GM19463 (cell line): ENCODE data around the gene AP2A2.

Experiments used
- ATAC-seq: cut with Tn5 transposase; IDR thresholded peaks from one replicate; pipeline ENCODE4 v1.9.1; 2021; ENCODE audit warnings: mild to moderate bottlenecking, moderate library complexity; ENCODE audit not compliant: unreplicated experiment

The AP2A2 gene

DNA sequence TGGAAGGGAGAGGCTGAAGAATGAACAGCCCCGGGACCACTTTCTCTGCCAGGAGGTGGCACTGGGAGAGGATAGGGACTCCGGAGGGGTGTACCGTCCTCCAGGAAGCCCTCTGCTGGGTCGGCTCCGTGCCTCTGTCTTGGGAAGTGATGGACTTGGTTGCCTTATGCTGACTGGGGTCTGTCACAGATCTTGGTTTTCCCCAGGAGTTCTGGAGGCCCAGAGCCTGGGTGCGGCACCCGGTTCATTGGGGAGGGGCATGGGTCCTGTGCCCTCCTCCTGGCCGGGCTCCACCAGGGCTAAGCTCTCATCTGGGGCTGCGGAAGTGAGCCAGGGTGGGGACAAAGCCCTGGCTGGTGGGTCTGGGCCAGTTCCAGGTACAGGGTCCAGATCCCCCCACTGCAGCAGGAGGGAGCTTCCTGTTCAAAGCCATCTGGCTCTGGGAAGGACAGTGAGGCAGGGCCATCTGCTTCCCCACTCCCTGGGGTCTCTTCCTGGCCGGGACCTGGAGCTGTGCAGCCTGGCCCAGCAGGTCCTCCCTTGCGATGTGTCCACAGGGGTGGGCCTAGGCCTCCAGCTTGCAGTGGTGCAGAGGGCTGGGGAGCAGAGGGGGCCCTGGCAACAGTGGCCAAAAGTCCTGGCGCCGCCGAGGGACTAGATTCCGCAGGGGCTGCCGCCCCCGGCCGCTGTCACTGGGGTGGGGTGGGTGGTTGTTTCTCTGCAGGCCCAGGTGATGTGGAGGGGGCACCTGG, 1.1 kb upstream of the AP2A2 start:
- no peak for ATAC-seq

DNA sequence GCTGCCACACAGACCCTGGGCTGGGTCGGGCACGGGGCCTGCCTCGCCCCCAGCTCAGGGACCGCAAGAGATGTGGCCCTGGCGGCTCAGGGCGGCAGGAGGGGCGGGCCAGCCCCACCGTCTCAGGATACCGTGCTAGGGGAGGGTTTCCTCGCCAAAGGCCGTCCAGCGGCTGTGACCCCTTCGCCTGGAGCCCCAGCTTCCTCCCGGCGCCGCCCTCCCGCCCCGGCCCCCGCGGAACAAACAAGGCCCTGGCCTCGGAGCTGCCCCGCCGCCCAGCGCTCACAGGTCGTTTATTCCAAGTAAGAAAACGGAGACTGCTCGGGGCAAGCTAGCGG, 543 bp upstream of the AP2A2 start:
- no peak for ATAC-seq

DNA sequence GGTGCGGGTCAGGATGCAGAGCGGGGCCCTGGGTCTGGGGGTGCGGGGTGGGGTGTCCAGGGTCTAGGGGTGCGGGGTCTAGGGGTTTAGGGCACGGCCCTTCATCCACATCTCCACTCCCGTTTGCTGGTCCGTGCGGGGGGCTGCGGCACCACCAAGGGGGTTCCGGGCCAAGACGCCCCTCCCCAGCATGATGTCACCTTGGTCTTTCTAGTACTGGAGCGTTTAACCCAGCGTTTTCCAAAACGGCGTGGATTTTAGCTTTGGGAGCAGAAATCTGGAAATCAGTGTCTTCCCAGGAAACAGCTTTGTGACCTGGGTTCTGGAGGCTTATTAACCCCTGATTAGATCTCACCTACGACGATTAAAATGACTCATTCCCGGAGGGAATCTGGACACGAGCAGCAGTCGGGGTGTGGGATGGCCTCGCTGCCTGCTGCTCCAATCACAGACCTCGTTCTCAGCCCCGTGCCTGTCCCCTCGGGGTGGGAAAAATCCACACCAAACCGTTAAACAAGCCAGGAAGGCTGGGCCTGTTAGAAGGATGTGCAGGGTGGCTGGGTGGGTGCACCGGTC, 759 bp downstream of the AP2A2 start:
- no peak for ATAC-seq

DNA sequence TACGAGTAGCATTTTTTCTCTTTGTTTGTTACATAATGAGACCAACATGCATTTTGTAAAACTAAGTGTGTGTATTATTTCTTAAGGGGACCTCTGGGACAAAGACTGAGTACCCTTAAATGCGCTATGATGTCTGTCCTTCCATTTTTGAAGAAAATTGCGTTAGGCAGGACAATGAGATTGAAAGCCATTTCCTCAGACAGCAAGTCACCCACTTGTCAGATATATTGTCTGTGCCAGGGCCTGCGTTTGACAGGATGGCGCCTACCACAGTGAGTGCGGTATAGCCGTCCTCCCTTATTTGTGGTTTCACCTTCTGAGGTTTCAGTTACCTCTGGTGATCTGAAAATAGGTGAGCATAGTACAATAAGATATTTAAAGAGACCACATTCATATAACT, 2.2 kb downstream of the AP2A2 start:
- no peak for ATAC-seq

DNA sequence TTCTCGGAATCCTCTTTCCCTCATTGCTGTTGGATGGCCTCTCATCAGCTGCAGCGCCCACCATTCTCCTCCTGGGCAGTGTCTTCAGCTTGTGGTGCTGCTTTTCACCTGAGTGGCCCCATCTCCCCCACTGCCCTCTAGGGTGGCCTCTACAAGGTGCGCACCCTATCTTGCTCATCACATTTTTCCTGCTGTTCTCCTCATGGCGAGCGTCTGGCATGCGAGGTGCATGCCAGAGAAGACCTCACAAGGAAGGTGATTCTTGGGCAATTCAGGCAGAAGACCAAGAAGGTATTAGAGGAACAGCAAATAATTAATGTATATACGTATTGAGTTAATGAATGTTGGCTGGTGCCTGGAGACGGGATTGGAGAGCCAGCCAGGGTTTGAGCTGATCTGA, 3.1 kb downstream of the AP2A2 start:
- no peak for ATAC-seq

DNA sequence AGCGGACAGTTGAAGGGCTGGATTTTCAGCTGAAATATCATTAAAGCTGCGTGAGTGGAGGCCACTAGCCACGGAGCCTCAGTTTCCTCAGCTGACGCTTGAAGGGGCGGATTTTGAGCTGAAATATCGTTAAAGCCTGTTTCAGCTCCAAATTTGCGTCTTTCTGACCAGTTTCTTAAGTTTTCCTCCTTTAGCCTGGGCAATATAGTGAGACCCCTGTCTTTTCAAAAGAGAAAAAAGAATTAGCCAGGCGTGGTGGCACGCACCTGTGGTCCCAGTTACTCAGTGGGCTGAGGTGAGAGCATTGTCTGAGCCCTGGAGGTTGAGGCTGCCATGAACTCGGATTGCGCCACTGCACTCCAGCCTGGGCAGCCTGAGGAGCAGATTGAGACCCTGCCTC, 3.7 kb downstream of the AP2A2 start:
- no peak for ATAC-seq

DNA sequence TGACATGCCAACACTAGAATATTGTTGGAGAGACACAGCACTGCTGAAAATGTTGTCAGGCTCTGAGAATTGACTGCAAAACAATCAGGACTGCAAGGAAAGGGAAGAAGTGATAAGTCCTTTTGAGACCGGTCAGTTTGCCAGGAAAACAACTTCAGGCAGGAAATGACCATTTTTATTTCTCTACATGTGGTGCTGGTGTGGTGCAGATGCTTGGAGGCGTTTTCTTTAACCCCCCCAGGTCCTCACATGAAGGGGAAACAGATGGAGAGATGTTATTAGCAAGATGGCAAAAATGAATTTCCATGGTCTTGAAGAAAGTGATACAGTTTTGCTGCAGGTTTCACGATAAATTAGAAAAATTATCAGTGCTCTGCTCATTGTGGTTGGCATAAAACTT, 5.7 kb downstream of the AP2A2 start:
- ATAC-seq: no peak

DNA sequence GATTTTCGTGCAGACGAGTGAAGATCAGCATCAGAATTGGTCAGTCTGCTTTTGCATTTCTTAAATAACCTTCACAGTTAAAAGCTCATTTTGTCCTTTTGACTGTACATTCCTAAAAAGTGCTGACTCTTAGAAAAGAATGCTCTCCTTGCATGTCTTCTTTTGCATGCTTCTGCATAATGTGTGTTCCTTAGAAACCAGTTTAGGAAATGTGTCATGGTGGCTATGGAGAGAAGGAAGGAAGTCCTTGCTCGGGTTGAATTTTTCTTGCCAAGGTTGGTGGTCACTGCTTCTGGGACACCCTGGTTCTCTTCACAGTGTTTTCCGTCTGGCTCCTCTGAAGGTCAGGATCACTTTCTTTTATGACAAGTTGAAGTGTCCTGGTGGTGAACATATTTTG, 6.8 kb downstream of the AP2A2 start:
- ATAC-seq: no peak

DNA sequence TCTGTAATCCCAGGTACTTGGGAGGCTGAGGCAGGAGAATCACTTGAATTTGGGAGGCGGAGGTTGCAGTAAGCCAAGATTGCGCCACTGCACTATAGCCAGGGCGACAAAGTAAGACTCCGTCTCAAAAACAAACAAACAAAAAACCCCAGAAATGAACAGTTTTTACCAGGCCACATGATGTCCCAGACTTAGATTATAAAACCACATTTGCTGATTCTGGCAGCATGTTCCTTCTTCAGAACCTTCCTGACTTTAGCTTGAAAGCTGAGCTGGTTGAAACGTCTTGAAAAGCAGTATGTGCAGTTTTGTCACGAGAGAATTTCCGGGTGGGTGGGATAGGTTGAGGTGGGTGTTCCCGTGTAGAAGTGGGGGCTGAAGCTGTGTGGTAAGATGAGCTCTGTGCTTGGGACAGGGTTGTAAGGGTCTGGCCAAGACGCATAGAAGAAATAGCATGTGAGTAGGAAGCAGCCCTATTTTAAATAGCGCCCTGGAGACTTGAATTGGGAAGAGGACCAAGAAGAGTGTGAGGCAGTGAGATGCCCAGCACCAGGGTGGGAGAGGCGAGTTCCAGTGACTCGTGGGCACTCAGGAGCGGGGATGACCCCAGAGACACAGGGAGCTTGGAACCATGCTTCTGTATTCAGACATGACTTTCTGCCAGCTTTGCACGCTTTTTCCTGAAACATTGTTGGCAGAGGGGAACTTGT, 7.6 kb downstream of the AP2A2 start:
- no peak for ATAC-seq

DNA sequence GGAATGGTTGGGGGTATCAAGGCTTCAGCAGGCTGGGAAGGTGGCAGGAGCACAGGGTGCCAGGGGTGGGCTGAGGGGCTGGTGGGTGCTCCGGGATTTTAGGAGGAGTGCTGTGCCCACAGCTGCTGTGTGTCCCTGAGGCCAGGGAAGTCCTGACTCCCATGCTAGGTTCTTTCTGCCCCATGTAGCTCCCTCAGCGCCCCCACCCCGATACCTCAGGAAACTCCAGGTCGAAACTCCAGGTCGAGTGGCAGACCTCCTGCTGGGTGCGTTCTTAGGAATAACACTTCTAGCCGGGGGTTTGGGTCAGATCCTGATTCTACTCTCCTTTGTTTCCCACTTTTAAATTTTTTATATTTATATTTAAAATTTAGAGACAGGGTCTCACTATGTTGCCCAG, 8.3 kb downstream of the AP2A2 start:
- ATAC-seq: no peak

DNA sequence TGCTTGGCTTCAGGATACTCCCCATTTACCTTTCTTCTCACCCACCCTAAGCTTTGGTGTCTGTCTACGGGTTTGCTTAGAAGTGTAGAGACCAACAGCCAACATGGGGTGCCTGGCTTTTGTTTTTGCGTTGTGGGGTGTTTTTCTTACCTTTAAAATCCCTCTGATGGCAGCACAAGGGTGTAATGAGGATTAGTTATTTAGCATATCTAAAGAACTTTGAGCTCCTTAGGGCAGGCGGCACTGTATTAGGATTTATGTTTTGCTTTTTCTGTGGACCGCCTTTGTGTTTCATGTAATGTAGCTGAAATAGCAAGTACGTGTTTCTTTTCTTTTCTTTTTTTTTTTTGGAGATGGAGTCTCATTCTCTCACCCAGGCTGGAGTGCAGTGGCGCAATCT, 8.9 kb downstream of the AP2A2 start:
- ATAC-seq: no peak

DNA sequence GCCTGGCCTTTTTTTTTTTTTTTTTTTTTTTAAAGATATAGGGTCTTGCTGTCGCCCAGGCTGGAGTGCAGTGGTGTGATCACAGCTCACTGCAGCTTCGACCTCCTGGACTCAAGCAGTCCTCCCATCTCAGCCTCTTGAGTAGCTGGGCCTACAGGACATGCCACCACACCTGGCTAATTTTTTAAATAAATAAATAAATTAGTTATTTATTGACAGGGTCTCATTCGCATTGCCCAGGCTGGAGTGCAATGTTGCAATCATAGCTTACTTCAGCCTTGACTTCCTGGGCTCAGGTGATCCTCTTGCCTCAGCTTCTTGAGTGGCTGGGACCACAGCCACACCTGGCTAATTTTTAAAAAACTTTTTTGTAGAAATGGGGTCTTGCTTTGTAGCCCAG, 10.5 kb downstream of the AP2A2 start:
- no peak for ATAC-seq

DNA sequence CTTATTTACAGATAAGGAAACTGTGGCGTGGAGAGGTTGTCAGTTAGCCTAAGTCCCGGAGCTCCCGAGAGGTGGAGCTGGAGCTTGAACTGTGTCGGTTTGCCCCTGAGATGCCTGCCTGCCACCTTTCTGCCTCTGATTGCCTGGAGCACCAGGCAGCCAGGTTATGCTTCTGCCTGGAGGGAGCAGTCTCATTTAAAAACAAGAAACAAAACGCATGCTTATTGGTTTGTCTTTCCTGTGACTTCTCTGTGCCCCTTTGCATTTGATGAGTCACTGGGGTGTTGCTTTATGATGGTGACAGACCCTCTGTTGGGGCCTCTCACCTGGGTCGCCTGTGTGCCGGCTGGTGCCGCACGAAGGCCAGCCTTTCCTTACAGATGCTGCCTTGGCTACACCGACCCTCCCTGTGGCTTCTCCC, 12.2 kb downstream of the AP2A2 start:
- no peak for ATAC-seq

DNA sequence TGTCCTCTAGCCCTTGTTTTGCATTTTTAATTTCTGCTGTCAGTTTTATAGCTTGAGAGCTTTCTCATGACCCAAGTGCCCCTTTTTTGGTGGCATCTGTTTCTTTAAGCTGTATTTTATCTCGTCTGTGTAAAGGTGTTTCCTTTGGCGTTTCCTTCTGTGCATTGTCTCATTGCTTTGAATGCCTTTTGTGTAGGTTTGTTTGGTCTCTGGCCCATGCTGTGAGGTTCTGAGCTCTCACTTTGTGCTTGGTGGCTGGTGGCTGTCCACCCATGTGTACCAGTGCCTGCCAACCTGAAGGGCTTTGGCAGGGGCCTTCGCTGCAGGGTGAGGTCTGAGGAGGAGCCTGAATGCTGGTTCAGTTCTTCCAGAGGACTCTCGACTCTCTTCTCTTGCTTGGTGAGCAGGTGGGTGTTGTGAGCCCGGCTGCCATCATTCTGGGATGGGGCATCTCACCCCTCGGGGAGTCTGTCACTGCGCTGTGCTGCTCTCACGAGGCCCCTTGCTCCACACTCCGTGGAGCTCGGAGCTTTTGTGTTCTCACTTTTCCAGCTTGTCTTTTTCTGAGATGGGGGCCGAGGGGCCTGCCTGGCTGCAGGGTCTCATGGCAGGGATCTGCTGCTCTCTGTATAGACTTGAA, 14.9 kb downstream of the AP2A2 start:
- ATAC-seq: no peak

DNA sequence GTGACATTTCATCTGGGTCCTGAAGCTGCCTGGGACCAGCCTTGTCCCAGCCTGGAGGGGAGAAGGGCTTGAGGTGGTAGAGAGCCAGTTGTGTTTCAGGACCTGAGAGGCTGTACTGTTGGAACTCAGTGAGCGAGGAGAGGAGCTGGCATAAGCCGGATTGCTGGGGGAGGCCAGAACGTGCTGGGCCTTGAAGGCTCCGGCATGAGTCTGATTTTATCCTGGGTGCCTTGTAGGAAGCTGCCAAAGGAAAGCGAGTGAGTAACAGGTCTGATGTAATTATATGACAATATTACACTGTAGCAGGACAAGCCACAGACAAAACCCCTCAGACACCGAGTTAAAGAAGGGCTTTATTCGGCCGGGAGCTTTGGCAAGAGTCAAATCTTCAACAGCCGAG, 17.2 kb downstream of the AP2A2 start:
- ATAC-seq: no peak

DNA sequence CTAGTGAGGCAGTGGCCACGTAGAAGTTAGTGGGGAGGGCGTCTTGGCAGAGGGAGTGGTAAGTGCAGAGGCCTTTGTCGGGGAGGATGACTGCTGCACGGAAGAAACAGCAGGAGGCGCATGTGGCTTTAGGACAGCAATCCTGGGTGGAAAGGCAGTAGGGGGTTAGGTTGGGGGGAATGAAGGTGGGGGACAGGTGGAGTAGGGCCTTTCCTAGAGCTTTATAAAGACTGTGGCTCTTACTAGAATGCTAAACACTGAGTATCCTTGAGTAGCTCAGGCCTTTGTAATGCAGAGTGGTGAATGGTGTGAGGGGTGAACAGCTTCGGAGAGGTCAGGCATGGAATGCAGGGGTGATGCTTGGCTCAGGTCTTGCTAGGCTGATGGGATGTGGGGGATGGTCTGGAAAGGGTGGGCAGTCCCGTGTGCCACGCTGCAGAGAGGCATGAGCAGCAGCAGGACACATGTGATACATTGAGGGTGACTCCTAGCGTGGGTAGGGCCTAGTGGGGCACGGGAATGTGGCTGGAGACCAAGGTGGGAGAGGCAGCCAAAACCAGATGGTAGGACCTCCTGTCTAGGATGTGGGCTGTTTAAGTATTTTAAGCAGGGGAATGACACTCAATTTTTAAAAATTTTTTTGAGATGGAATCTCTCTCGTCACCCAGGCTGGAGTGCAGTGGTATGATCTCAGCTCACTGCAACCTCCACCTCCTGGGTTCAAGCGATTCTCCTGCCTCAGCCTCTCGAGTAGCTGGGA, 19.2 kb downstream of the AP2A2 start:
- ATAC-seq: no peak

DNA sequence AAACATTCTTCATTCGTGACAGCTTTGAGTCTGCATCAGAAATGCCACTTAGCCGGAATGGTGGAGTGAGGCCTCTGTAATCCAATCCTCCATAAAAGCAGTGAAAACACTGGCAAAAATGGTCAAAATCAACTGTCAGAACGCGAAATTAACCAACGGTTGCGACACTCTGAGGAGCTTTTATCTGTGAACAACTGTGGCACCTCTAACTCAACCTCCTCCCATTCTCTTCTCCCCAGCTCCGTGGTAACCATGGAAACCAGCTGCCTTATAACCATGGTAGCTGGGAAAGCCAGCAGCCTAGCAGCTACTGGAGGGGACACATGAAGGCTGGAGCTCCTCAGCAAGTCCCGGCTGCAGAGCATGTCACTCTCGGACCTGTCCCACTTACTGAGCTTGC, 20.3 kb downstream of the AP2A2 start:
- no peak for ATAC-seq

DNA sequence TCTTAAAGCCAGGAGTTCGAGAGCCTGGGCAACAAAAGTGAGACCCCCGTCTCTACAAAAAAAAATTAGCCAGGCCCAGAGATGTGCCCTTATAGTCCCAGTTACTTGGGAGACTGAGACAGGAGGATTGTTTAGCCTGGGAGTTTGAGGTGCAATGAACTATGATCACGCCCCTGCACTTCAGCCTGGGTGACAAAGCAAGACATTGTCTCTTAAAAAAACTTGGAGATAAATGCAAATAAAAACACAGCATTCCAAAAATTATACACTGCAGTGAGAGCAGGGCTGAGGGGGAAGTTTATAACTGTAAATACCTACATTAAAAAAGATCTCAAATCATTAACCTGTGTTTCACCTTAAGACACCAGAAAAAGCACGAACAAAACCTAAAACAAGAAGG, 22.1 kb downstream of the AP2A2 start:
- ATAC-seq: no peak

DNA sequence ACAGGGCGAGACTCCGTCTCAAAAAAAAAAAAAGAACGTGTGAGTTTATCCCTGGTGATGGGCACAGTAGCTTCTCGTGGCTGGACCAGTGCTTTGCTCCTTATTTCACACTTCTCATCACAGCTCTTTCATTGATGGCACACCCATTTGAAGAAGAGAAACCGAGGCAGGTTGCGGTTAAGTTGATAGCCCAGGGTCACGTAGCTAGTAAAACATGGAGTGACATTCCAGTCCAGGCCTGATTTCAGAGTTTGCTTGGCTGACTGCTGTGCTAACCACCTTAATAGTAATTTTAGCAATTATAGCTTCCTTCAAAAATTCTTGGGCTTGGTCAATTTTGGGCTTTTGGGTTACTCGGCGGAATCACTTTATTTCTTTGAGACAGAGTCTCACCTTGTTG, 25.8 kb downstream of the AP2A2 start:
- ATAC-seq: no peak

DNA sequence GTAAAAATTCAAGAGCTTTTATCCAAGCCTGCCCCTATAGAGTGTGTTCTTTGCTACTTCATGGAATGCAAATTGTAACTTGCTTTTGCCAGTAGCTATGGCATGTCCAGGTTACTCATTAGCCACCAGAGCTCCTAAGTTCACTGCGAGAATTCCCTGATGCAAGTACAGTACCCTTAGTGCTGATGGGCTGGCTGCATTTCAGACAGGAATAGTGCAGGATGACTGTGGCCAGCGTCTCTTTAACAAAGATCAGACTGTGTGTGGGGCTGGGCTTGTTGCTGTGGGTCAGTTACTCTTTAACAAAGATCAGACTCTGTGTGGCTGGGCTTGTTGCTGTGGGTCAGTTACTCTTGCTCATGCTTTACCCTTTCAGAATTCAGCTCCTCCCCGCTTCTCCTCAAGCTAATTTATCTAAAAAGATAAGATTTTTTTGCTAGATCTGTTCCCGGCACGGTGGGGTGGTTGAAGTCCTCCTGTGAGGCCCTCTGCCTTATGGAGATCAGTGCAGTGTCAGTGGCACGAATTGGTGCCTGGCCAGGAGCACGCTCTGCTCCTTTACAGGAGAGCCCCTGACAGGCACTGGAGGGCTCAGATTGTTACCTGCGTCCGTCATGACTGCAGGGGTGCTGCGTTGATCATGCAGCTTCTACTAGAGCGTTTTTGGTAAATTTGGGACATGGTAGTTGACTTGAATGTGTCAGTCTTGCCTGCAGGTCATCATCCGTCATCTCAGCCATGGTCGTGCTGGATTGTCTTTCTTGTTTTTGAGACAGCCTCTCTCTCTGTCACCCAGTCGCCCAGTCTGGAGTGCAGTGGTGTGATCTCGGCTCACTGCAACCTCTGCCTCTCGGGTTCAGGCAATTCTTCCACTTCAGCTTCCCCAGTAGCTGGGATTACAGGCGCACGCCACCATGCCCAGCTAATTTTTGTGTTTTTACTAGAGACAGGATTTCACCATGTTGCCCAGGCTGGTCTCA, 27.0 kb downstream of the AP2A2 start:
- ATAC-seq: no peak
